Measurements from ENCODE around the gene MARK3.

The MARK3 gene

GRCh38 chr14:103444837-103445524 is 59.8 kb downstream of the MARK3 start:
- no peak for DNase-seq

- no peak for DNase-seq
Measured at GRCh38 chr14:103445806-103446205, 60.6 kb downstream of the MARK3 start.

GRCh38 chr14:103448097-103448496 is 62.9 kb downstream of the MARK3 start:
- DNase-seq = no peak

GRCh38 chr14:103449634-103450161 is 64.5 kb downstream of the MARK3 start:
- DNase-seq = no peak

GRCh38 chr14:103450416-103450815 is 65.2 kb downstream of the MARK3 start:
- DNase-seq = no peak

- DNase-seq = no peak
Measured at GRCh38 chr14:103451401-103451800, 66.2 kb downstream of the MARK3 start.

GRCh38 chr14:103453791-103454190 is 68.6 kb downstream of the MARK3 start:
- DNase-seq = no peak

GRCh38 chr14:103456167-103456835 is 71.1 kb downstream of the MARK3 start:
- DNase-seq = no peak

- DNase-seq = no peak
Measured at GRCh38 chr14:103460415-103460814, 75.2 kb downstream of the MARK3 start.

GRCh38 chr14:103463149-103463548 is 77.9 kb downstream of the MARK3 start:
- DNase-seq = no peak

- DNase-seq = no peak
Measured at GRCh38 chr14:103463851-103464250, 78.6 kb downstream of the MARK3 start.

GRCh38 chr14:103472939-103473338 is 87.7 kb downstream of the MARK3 start:
- DNase-seq = no peak

GRCh38 chr14:103474893-103475292 is 89.7 kb downstream of the MARK3 start:
- DNase-seq = no peak

- no peak for DNase-seq
Measured at GRCh38 chr14:103476065-103476464, 90.8 kb downstream of the MARK3 start.

GRCh38 chr14:103476631-103477030 is 91.4 kb downstream of the MARK3 start:
- DNase-seq = no peak

GRCh38 chr14:103480595-103480994 is 95.4 kb downstream of the MARK3 start:
- DNase-seq = no peak

GRCh38 chr14:103483600-103483999 is 98.4 kb downstream of the MARK3 start:
- DNase-seq = no peak

- DNase-seq = no peak
Measured at GRCh38 chr14:103485504-103485903, 100.3 kb downstream of the MARK3 start.

- no peak for DNase-seq
Measured at GRCh38 chr14:103488071-103488470, 102.9 kb downstream of the MARK3 start.

GRCh38 chr14:103488960-103489359 is 103.7 kb downstream of the MARK3 start:
- DNase-seq = no peak

- DNase-seq = no peak
Measured at GRCh38 chr14:103489621-103490020, 104.4 kb downstream of the MARK3 start.

GRCh38 chr14:103491691-103492090 is 106.5 kb downstream of the MARK3 start:
- no peak for DNase-seq

- no peak for DNase-seq
Measured at GRCh38 chr14:103492156-103492925, 107.1 kb downstream of the MARK3 start.

- no peak for DNase-seq
Measured at GRCh38 chr14:103495854-103496253, 110.6 kb downstream of the MARK3 start.
